Activated CD4-positive, alpha-beta T cell treated with anti-CD3 and anti-CD28 coated beads, Interleukin-2, amount 50 U/mL, for 1 hour (primary cell): ENCODE measurements around the gene RINT1.

Experiments used
- DNase-seq: peaks from one replicate; pipeline ENCODE4 v3.0.0-alpha.2; 2020

Gene RINT1

GRCh38 chr7:105600720-105601550 is 68.9 kb downstream of the RINT1 start:
- no peak for DNase-seq

GRCh38 chr7:105602325-105603305 is 70.6 kb downstream of the RINT1 start:
- DNase-seq: no peak

GRCh38 chr7:105610165-105610930 is 78.3 kb downstream of the RINT1 start:
- DNase-seq: no peak

DNA sequence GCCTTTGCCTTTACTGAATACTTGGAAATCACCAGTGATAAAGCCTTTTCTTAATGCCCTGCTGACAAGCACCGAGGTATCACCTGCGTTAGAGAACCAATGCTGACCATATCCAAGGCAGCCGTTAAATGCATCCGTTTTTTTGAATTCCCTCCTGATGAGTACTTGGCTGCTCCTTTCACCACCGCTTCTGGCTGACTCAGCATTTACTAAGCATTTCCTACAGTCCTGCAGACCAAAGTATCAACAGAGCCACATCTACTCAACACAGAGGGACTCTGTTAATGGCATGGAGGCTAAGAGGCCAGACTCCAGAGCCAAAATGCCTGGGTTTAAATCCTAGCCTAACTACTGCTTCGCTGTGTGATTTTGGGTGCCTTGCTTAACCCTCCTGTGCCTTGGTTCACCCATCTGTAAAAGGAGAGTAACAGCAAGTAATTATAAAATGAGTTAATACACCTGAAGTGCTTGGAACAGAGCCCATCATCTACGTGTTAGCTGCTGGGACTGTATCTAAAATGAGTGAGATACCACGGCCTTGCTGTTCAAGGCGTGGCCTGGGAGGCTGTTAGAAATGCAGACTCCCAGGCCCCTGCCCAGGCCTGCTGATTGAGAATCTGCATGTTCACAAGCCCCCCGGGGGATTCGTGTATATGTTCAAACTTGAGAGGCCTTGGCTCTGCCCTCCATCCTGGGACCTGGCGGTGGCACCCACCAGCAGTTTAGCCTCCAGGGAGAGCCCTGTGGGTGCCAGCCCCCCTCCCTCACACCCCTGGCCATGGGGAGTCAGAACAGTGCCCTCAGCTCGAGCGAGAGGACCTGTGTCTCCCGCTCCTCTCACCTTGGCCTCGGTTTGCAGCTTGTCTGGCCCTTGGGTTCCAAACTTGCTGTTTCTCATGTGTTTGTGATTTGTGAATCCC is 80.1 kb downstream of the RINT1 start:
- no peak for DNase-seq

GRCh38 chr7:105612806-105613205 is 80.8 kb downstream of the RINT1 start:
- DNase-seq: no peak

- no peak for DNase-seq
Measured at GRCh38 chr7:105613611-105614330, 81.8 kb downstream of the RINT1 start.

GRCh38 chr7:105614341-105614840 is 82.4 kb downstream of the RINT1 start:
- DNase-seq: no peak
